OCI-LY1 (cell line): ENCODE results near the gene FCAMR.

Experiments used
- H2AFZ ChIP-seq: fragments of 200-600 bp; sonication (generic), shearing (Covaris generic); 2 replicates; pipeline ENCODE4 v1.6.0; 2014; ENCODE audit warnings: antibody characterized with exemption, mild to moderate bottlenecking, low read length
- H3F3A ChIP-seq: fragments of 200-600 bp; sonication (generic), shearing (Covaris generic); 2 replicates; pipeline ENCODE4 v1.6.0; 2014; ENCODE audit warnings: mild to moderate bottlenecking, antibody characterized with exemption, low read length, moderate library complexity; ENCODE audit not compliant: insufficient read depth
- H3K27ac ChIP-seq: fragments of 200-600 bp; sonication (generic); 2 replicates; pipeline ENCODE4 v1.5.1; 2014; ENCODE audit warnings: low read length, mixed run types, mild to moderate bottlenecking, low read depth; ENCODE audit not compliant: poor library complexity, severe bottlenecking
- H3K27me3 ChIP-seq: fragments of 200-600 bp; sonication (generic); 2 replicates; pipeline ENCODE4 v1.6.0; 2014; ENCODE audit warnings: antibody characterized with exemption, mild to moderate bottlenecking, low read length, moderate library complexity; ENCODE audit not compliant: insufficient read depth
- H3K36me3 ChIP-seq: fragments of 200-600 bp; sonication (generic); 2 replicates; pipeline ENCODE4 v1.6.1; 2014; ENCODE audit warnings: mild to moderate bottlenecking, antibody characterized with exemption, low read length, moderate library complexity, mixed read lengths; ENCODE audit not compliant: insufficient read depth
- H3K4me1 ChIP-seq: fragments of 200-600 bp; sonication (generic); 2 replicates; pipeline ENCODE4 v1.5.1; 2014; ENCODE audit warnings: mild to moderate bottlenecking, low read length, moderate library complexity; ENCODE audit not compliant: insufficient read depth, severe bottlenecking
- H3K4me2 ChIP-seq: fragments of 200-600 bp; sonication (generic), shearing (Covaris generic); 2 replicates; pipeline ENCODE4 v1.6.1; 2014; ENCODE audit warnings: low read length
- H3K4me3 ChIP-seq: fragments of 200-600 bp; sonication (generic); 2 replicates; pipeline ENCODE4 v1.5.1; 2014; ENCODE audit warnings: low read length, low read depth, mild to moderate bottlenecking, mixed read lengths; ENCODE audit not compliant: poor library complexity, severe bottlenecking
- H3K79me2 ChIP-seq: fragments of 200-600 bp; shearing (Covaris generic); 2 replicates; pipeline ENCODE4 v1.6.1; 2016; ENCODE audit warnings: mixed run types, low read length, mixed read lengths; ENCODE audit not compliant: insufficient read depth
- H3K9ac ChIP-seq: fragments of 200-600 bp; sonication (generic), shearing (Covaris generic); 2 replicates; pipeline ENCODE4 v1.6.1; 2014; ENCODE audit warnings: mild to moderate bottlenecking, low read length, mixed read lengths
- H3K9me2 ChIP-seq: fragments of 200-600 bp; sonication (generic), shearing (Covaris generic); 2 replicates; pipeline ENCODE4 v1.6.1; 2014; ENCODE audit warnings: low read depth, mild to moderate bottlenecking, low read length, mixed read lengths
- H3K9me3 ChIP-seq: fragments of 200-600 bp; shearing (Covaris generic); 2 replicates; pipeline ENCODE4 v1.6.1; 2014; ENCODE audit warnings: low read length, mixed read lengths
- H4K20me1 ChIP-seq: fragments of 200-600 bp; sonication (generic), shearing (Covaris generic); 2 replicates; pipeline ENCODE4 v1.6.0; 2016; ENCODE audit warnings: mild to moderate bottlenecking, low read length; ENCODE audit not compliant: insufficient read depth
- CTCF ChIP-seq: fragments of 200-600 bp; sonication (generic), shearing (Covaris generic); IDR thresholded peaks from 2 replicates; pipeline ENCODE4 v1.5.1; 2017; ENCODE audit warnings: mild to moderate bottlenecking, antibody characterized with exemption, low read length, moderate library complexity, mixed read lengths
- EZH2 ChIP-seq: fragments of 200-600 bp; sonication (generic), shearing (Covaris generic); IDR thresholded peaks from 2 replicates; pipeline ENCODE4 v1.8.0; 2017; ENCODE audit warnings: borderline replicate concordance, mixed run types, mild to moderate bottlenecking, antibody characterized with exemption, low read length, moderate library complexity, mixed read lengths

Gene FCAMR

GRCh38 chr1:206946261-206946660 lies 24.0 kb downstream of the FCAMR start, which contains the start of gene PIGR:
Gene PIGR (minus strand): TSS chr1:206946466. CDS start chr1:206940531, 5,935 bp downstream.
- TF ChIP-seq EZH2 (no peak), CTCF (no peak)
- no peaks in the 10 kb centered on the region for H3K9me2 ChIP-seq
- H3K27me3 ChIP-seq: peaks cover 7% of the 10 kb centered on the region; the same call in 1 of the 2 replicates
- H3K4me3 ChIP-seq: no peak within 1 kb of the TSS
- no peak within 1 kb of the TSS for H3K27ac ChIP-seq
- H4K20me1 ChIP-seq: no peaks in the 10 kb centered on the region
- no peaks in the 10 kb centered on the region for H3K4me1 ChIP-seq
- H3F3A ChIP-seq: no peaks in the 10 kb centered on the region
- no peak within 1 kb of the TSS for H3K4me2 ChIP-seq
- no peaks in the 10 kb centered on the region for H3K9me3 ChIP-seq
- H3K9ac ChIP-seq: no peak within 1 kb of the TSS
- H3K36me3 ChIP-seq: no peaks in the 10 kb centered on the region
- H2AFZ ChIP-seq: no peak within 1 kb of the TSS
- H3K79me2 ChIP-seq: no peaks in the 10 kb centered on the region

- Histone ChIP-seq H3K27me3 (peaks cover 7% of the 10 kb centered on the region; the same call in 1 of the 2 replicates), H3K79me2 (no peaks in the 10 kb centered on the region), H3K9me2 (no peaks in the 10 kb centered on the region), H3K27ac (no peak overlapping the region), H2AFZ (no peak overlapping the region), H3K36me3 (no peaks in the 10 kb centered on the region), H3F3A (no peaks in the 10 kb centered on the region), H3K9me3 (no peaks in the 10 kb centered on the region), H3K4me2 (no peak overlapping the region), H4K20me1 (no peaks in the 10 kb centered on the region), H3K9ac (no peak overlapping the region), H3K4me3 (no peak overlapping the region), H3K4me1 (no peaks in the 10 kb centered on the region)
- TF ChIP-seq CTCF: no peak
- TF ChIP-seq EZH2: no peak
These were observed 24.5 kb downstream of the FCAMR start for GRCh38 chr1:206945779-206946178.

GRCh38 chr1:206944703-206945102 lies 25.6 kb downstream of the FCAMR start:
- Histone ChIP-seq H3K4me3 (no peak overlapping the region), H4K20me1 (no peaks in the 10 kb centered on the region), H3K79me2 (no peaks in the 10 kb centered on the region), H3K9me3 (no peaks in the 10 kb centered on the region), H3K27ac (no peak overlapping the region), H3K4me1 (no peaks in the 10 kb centered on the region), H2AFZ (no peak overlapping the region), H3K27me3 (peaks cover 7% of the 10 kb centered on the region; the same call in 1 of the 2 replicates), H3K9me2 (no peaks in the 10 kb centered on the region), H3F3A (no peaks in the 10 kb centered on the region), H3K9ac (no peak overlapping the region), H3K36me3 (no peaks in the 10 kb centered on the region), H3K4me2 (no peak overlapping the region)
- TF ChIP-seq CTCF (no peak), EZH2 (no peak)
